Camera-type eye (tissue), 1 donor: ENCODE data around the gene CA12. TPM values are rescaled to one million over a fixed set of nuclear protein-coding genes. Genes with fewer than 3 reads are reported as not detected.

Experiments
- total RNA-seq: library from RNA; depleted of rRNA; stranded (reverse); fragments of >200 nt; gene quantifications from one replicate; pipeline ENCODE4 v1.2.3, GENCODE V29; 2014

Gene CA12
- total RNA-seq: 17.4 TPM

GRCh38 chr15:63381301-63382204 lies at the start of gene CA12:
CA12 (minus strand) TSS chr15:63381846; CDS start chr15:63381720, 126 bp downstream.

GRCh38 chr15:63277038-63277892 lies 104.4 kb downstream of the CA12 start, which contains the start of gene APH1B:
APH1B (plus strand) TSS chr15:63277605; CDS start chr15:63277624, 19 bp downstream.

Other genes starting within 250 kb of the CA12 start
- gene RPS27L, start 224.4 kb downstream of the CA12 start, total RNA-seq: 40.7 TPM
- gene RAB8B, start 192.2 kb downstream of the CA12 start, total RNA-seq: 45.6 TPM
- gene APH1B, start 104.2 kb downstream of the CA12 start, total RNA-seq: 22.2 TPM
- 97.3 TPM for gene USP3, start 122.7 kb upstream of the CA12 start, total RNA-seq
- gene FBXL22, start 215.5 kb upstream of the CA12 start, total RNA-seq: 5.1 TPM